GM12878 (cell line): ENCODE data around the gene BTG1. TPM values are rescaled to one million over a fixed set of nuclear protein-coding genes. Genes with fewer than 3 reads are reported as not detected.

Experiments
- BACH1 ChIP-seq: fragments of 450-650 bp; IDR thresholded peaks from 2 replicates; pipeline ENCODE4 v1.6.1; 2017; ENCODE audit warnings: mild to moderate bottlenecking, borderline replicate concordance
- BMI1 ChIP-seq: fragments of 450-650 bp; IDR thresholded peaks from 2 replicates; pipeline ENCODE4 v1.6.1; 2016; ENCODE audit warnings: mild to moderate bottlenecking, moderate library complexity, borderline replicate concordance
- CHD2 ChIP-seq: IDR thresholded peaks from 2 replicates; pipeline ENCODE4 v1.6.1; 2011; ENCODE audit warnings: low read depth, low read length, improper control_type of control experiment, borderline replicate concordance
- CREM ChIP-seq: IDR thresholded peaks from 2 replicates; pipeline ENCODE4 v1.6.1; 2014; ENCODE audit warnings: antibody characterized with exemption, low read depth
- CUX1 ChIP-seq: IDR thresholded peaks from 2 replicates; pipeline ENCODE4 v1.6.1; 2012; ENCODE audit warnings: improper control_type of control experiment, low read depth, low read length; ENCODE audit not compliant: insufficient replicate concordance
- EED ChIP-seq: sonication (generic); IDR thresholded peaks from 2 replicates; pipeline ENCODE4 v1.6.1; 2016; ENCODE audit warnings: antibody characterized with exemption, low read depth
- FOXM1 ChIP-seq: IDR thresholded peaks from 2 replicates; pipeline ENCODE4 v1.6.1; 2012; ENCODE audit warnings: low read depth, mild to moderate bottlenecking, inconsistent platforms, low read length, moderate library complexity
- HCFC1 ChIP-seq: fragments of 150-350 bp; IDR thresholded peaks from 2 replicates; pipeline ENCODE4 v1.6.1; 2014; ENCODE audit warnings: low read length
- IKZF2 ChIP-seq, 2 experiments: fragments of 450-650 bp; IDR thresholded peaks; 2 replicates each; pipeline ENCODE4 v1.6.1; 2017; ENCODE audit warnings: mild to moderate bottlenecking in 2 of 2, moderate library complexity in 2 of 2
- KLF5 ChIP-seq: fragments of 450-650 bp; IDR thresholded peaks from 2 replicates; pipeline ENCODE4 v1.6.1; 2014; ENCODE audit warnings: mild to moderate bottlenecking; ENCODE audit not compliant: partially characterized antibody
- LARP7 ChIP-seq: fragments of 450-650 bp; IDR thresholded peaks from 2 replicates; pipeline ENCODE4 v1.6.1; 2017; ENCODE audit warnings: mild to moderate bottlenecking
- MLLT1 ChIP-seq: fragments of 450-650 bp; IDR thresholded peaks from 2 replicates; pipeline ENCODE4 v1.6.1; 2016; ENCODE audit warnings: mild to moderate bottlenecking
- MTA3 ChIP-seq: IDR thresholded peaks from 2 replicates; pipeline ENCODE4 v1.6.1; 2012; ENCODE audit warnings: low read length, inconsistent platforms, borderline replicate concordance
- MXI1 ChIP-seq: fragments of 150-350 bp; IDR thresholded peaks from 2 replicates; pipeline ENCODE4 v1.6.1; 2011; ENCODE audit warnings: low read depth, mild to moderate bottlenecking, inconsistent platforms, low read length, improper control_type of control experiment
- POLR2A ChIP-seq: IDR thresholded peaks from 2 replicates; pipeline ENCODE4 v1.6.1; 2011; ENCODE audit warnings: low read depth, mild to moderate bottlenecking, low read length
- RBBP5 ChIP-seq: fragments of 200-600 bp; sonication (generic); conservative IDR thresholded peaks from 2 replicates; pipeline ENCODE4 v1.6.1; 2016
- SMC3 ChIP-seq: IDR thresholded peaks from 2 replicates; pipeline ENCODE4 v1.6.1; 2011; ENCODE audit warnings: low read length, improper control_type of control experiment, borderline replicate concordance
- STAT3 ChIP-seq: IDR thresholded peaks from 2 replicates; pipeline ENCODE4 v1.6.1; 2011; ENCODE audit warnings: low read depth, low read length, improper control_type of control experiment
- TBL1XR1 ChIP-seq: IDR thresholded peaks from 2 replicates; pipeline ENCODE4 v1.6.1; 2012; ENCODE audit warnings: low read depth, low read length, improper control_type of control experiment
- YY1 ChIP-seq: IDR thresholded peaks from 2 replicates; pipeline ENCODE4 v1.6.1; 2011; ENCODE audit warnings: low read depth, mild to moderate bottlenecking, low read length
- ZBTB11 ChIP-seq: fragments of 450-650 bp; formaldehyde crosslinking; IDR thresholded peaks from 2 replicates; pipeline ENCODE4 v1.5.0; 2022; ENCODE audit warnings: mild to moderate bottlenecking, missing genetic modification characterization
- polyA plus RNA-seq, 11 experiments: library from polyadenylated mRNA; depleted of rRNA in 4 of 11; unstranded in 6 of 11; stranded (reverse) in 5 of 11; fragments of >200 nt; fragmentation: Nextera tagmentation in 4 of 11; fragmentation: Illumina TruSeq in 1 of 11; extraction: Ambion mirVana in 4 of 11; extraction: Trizol in 1 of 11; gene quantifications; 1 replicate in 1 of 11; 2 replicates in 10 of 11; pipeline versions ENCODE4 v1.2.1 to v1.2.3, GENCODE V29; 2011 to 2016; ENCODE audit warnings: inconsistent platforms in 2 of 11, missing spikeins in 2 of 11, low read depth in 1 of 11
- total RNA-seq, 4 experiments: library from RNA; depleted of rRNA in 3 of 4; stranded (reverse); fragments of >200 nt in 3 of 4; fragmentation: Illumina TruSeq in 1 of 4; extraction: Trizol in 1 of 4; gene quantifications; 2 replicates each; pipeline versions ENCODE4 v1.2.1 to v1.2.3, GENCODE V29; 2013 to 2021

The BTG1 gene
- total and polyA plus RNA-seq, 10 of the 15 experiments (the other 5 are each of a cell fraction or from before 2014, with no cell fraction given) = 23.7 to 194 (median 56.4) TPM

- TF ChIP-seq CUX1 (peak; percentile 65), FOXM1 (peak; percentile 80), SMC3 (peak; percentile 72; the same call in 1 of the 2 replicates), MLLT1 (peak; percentile 53), TBL1XR1 (peak; percentile 14; the same call in 1 of the 2 replicates), LARP7 (no peak; the same call in 1 of the 2 replicates), STAT3 (no peak), CHD2 (0 out of 2 replicates have a peak, but pooled peaks have one; percentile 37), BMI1 (peak; percentile 23; the same call in 1 of the 2 replicates), BACH1 (peak; percentile 24; the same call in 1 of the 2 replicates), HCFC1 (no peak), KLF5 (no peak), YY1 (peak; percentile 84), POLR2A (peak; percentile 78), EED (peak; percentile 42; the same call in 1 of the 2 replicates), MTA3 (no peak; the same call in 1 of the 2 replicates), MXI1 (peak; percentile 68; the same call in 1 of the 2 replicates), IKZF2 (IDR thresholded peaks at IDR 0.05) (no peak), ZBTB11 (CRISPR knock-in tag) (0 out of 2 replicates have a peak, but pooled peaks have one; percentile 5), RBBP5 (no peak), CREM (peak; percentile 39; the same call in 1 of the 2 replicates)
Measured at GRCh38 chr12:92143686-92144630, 1.7 kb downstream of the BTG1 start (continued).
